ENCODE data around the gene LUM.

Gene LUM

DNA sequence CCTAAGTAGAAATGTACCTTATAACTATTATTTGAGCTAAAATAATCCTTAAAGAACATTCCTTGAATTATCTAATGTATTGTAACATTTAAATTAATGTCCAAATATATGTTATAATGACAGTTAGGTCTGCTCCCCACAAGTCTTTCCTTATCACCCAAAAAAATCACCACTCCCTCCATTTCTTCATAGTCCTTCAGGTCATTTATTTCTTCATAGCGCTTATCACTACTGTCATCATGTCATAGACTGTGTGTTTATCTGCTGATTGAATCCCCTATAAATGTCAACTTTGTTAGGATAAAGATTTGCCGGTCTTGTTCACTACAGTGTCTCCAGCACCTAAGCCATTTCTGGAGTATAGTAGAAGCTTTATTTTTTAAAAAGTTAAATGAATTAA is 12.0 kb downstream of the LUM start:
- TF ChIP-seq, protein P1, sequence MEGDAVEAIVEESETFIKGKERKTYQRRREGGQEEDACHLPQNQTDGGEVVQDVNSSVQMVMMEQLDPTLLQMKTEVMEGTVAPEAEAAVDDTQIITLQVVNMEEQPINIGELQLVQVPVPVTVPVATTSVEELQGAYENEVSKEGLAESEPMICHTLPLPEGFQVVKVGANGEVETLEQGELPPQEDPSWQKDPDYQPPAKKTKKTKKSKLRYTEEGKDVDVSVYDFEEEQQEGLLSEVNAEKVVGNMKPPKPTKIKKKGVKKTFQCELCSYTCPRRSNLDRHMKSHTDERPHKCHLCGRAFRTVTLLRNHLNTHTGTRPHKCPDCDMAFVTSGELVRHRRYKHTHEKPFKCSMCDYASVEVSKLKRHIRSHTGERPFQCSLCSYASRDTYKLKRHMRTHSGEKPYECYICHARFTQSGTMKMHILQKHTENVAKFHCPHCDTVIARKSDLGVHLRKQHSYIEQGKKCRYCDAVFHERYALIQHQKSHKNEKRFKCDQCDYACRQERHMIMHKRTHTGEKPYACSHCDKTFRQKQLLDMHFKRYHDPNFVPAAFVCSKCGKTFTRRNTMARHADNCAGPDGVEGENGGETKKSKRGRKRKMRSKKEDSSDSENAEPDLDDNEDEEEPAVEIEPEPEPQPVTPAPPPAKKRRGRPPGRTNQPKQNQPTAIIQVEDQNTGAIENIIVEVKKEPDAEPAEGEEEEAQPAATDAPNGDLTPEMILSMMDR (IDR thresholded peaks at IDR 0.05; ENCODE audit: control insufficient read depth, insufficient read depth, low read depth, low read length, missing control alignments): no peak
- H3K4me3 ChIP-seq (ENCODE audit: control insufficient read depth, low read depth, low read length): no peak overlapping the region
- no peak for DNase-seq (ENCODE audit: low read depth)

DNA sequence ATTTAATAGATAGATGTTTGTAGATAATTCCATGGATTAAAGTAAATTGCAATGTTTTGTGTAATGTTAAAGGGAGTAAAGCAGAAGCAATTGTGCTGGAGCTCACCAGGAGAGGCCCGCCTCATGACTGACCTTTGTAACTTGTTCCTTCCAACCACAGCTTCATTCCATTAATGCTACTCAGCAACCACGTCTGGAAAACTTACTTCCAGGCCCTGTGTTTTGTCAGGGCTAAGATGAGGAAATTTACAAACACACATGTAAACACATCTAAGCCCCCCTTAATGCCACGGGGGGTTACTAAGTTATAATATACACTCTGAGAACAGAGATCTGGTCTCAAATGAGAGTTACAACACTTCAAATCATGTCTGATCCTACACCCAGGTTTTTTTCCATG is 12.4 kb downstream of the LUM start:
- TF ChIP-seq, protein P1 (IDR thresholded peaks at IDR 0.05; ENCODE audit: control insufficient read depth, insufficient read depth, low read depth, low read length, missing control alignments): no peak
- H3K4me3 ChIP-seq (ENCODE audit: control insufficient read depth, low read depth, low read length): no peak overlapping the region
- DNase-seq (ENCODE audit: low read depth): peak; percentile 72

DNA sequence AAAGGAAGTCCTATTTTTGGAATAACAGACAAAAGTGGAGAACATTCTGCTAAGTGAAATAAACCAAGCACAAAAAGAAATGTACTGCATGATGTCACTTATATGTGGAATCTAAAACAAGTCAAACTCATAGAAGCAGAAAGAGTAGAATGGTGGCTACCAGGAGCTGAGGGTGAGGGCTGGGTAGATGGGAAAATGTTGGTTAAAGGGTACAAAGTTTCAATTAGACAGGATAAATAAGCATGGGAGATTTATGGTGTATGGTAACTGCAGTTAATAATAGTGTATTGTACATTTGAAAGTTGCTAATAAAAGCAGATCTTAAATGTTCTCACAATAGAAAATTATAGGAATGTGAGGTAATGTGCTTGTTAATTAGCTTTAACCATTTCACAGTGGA is 12.8 kb downstream of the LUM start:
- TF ChIP-seq, protein P1 (IDR thresholded peaks at IDR 0.05; ENCODE audit: control insufficient read depth, insufficient read depth, low read depth, low read length, missing control alignments): no peak
- DNase-seq (ENCODE audit: low read depth): no peak
- no peak overlapping the region for H3K4me3 ChIP-seq (ENCODE audit: control insufficient read depth, low read depth, low read length)

DNA sequence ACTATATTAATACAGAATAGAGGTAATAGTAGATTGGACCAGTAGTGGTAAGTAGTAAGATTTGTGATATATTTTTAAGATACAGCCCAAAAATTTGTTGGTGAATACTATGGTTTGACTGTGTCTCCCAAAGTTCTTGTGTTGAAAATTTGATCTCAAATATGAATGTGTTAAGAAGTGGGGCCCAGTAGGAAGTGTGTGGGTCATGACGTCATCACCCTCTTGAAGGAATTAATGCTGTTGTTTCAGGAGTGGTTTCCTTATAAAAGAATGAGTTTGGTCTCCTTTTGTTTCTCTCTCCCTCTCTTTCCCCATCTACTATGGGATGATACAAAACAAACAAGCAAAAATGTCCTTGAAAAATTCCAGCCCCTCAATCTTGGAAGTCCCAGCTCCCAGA is 16.3 kb downstream of the LUM start:
- no peak overlapping the region for H3K4me3 ChIP-seq (ENCODE audit: control insufficient read depth, low read depth, low read length)
- TF ChIP-seq, protein P1 (IDR thresholded peaks at IDR 0.05; ENCODE audit: control insufficient read depth, insufficient read depth, low read depth, low read length, missing control alignments): no peak

DNA sequence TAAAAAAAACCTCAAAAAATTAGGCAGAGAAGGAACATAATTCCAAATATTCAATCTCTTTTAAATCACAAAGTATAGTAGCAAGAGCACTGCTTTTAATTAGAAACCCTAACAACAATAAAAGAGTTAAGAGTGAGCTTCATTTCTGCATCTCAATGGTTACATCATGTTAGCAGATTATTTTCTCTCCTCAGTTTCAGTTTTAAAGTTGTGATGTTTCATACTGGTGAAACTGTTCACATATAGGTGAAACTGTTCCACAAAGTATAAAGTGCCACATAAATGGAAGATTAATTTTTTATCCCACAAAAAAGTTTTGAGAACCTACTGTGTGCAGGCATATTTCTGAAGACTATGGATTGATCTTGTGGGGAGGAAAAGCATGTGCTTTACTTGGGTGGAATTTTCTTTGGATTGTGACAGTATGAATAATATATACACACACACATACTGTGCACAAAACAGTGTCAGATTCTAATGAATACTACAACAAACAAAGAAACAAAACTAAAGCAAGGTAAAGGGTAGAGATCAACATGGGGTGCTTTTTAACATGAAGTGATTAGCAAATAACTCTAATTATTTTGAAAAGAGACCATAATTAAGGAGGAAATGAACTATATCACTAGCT is 17.1 kb downstream of the LUM start:
- no peak overlapping the region for H3K4me3 ChIP-seq (ENCODE audit: control insufficient read depth, low read depth, low read length)
- DNase-seq (ENCODE audit: low read depth): no peak
- TF ChIP-seq, protein P1 (IDR thresholded peaks at IDR 0.05; ENCODE audit: control insufficient read depth, insufficient read depth, low read depth, low read length, missing control alignments): no peak

More for the DNA sequence above, 16.3 kb downstream of the LUM start:
- DNase-seq (ENCODE audit: low read depth): no peak

DNA sequence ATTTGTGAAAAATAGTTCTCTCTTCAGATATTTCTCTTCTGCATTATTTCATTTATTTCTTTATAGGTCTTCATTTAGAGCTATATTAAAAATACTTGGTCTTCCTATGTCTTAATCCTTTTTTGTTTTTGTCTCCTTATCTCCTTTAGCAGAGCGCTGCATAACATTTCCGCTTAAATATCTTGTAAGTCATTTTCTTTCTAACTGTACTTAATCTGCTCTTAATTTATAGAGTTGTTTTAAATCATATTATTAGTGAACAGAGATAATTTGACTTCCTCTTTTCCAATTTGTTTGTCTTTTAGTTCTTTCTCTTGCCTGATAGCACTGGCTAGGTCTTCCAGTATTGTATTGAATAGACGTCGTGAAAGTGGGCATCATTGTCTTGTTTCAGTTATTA is 18.0 kb downstream of the LUM start:
- TF ChIP-seq, protein P1 (IDR thresholded peaks at IDR 0.05; ENCODE audit: control insufficient read depth, insufficient read depth, low read depth, low read length, missing control alignments): no peak
- no peak overlapping the region for H3K4me3 ChIP-seq (ENCODE audit: control insufficient read depth, low read depth, low read length)
- DNase-seq (ENCODE audit: low read depth): no peak

All from AG09309 (cell line).